NB4 (cell line): ENCODE results near the gene ERI2.
A peak's percentile ranks its signal among the peaks of the same experiment; 100 is the strongest.

ENCODE experiments used
- DNase-seq: peaks from one replicate; pipeline ENCODE4 v3.0.0; 2010; ENCODE audit warnings: low read depth
- H3K4me3 ChIP-seq: one replicate; pipeline ENCODE4 v1.5.1; 2011; ENCODE audit warnings: mild to moderate bottlenecking, low read depth, low read length, moderate library complexity
- CTCF ChIP-seq: IDR thresholded peaks from one replicate; pipeline ENCODE4 v1.5.1; 2012; ENCODE audit warnings: low read depth, low read length
- MAX ChIP-seq: IDR thresholded peaks from 2 replicates; pipeline ENCODE4 v1.6.1; 2011; ENCODE audit warnings: low read depth, low read length
- MYC ChIP-seq: IDR thresholded peaks from 2 replicates; pipeline ENCODE4 v1.6.1; 2011; ENCODE audit warnings: low read depth, low read length
- POLR2A ChIP-seq: IDR thresholded peaks from 2 replicates; pipeline ENCODE4 v1.6.1; 2011; ENCODE audit warnings: mild to moderate bottlenecking; ENCODE audit not compliant: insufficient read length; ENCODE audit errors: extremely low read depth

ERI2 gene

GRCh38 chr16:20849589-20850390, 43.5 kb upstream of the ERI2 start:
- TF ChIP-seq MYC (peak; percentile 28; the same call in 1 of the 2 replicates), POLR2A (no peak), CTCF (peak; percentile 97), MAX (no peak; the same call in 1 of the 2 replicates)
- peak; percentile 76 for DNase-seq
- H3K4me3 ChIP-seq = no peak overlapping the region

GRCh38 chr16:20847550-20847949, 41.3 kb upstream of the ERI2 start:
- DNase-seq = peak; percentile 30
- TF ChIP-seq POLR2A (no peak), MAX (no peak), CTCF (no peak), MYC (no peak)
- no peak overlapping the region for H3K4me3 ChIP-seq

- no peak for DNase-seq
- no peak overlapping the region for H3K4me3 ChIP-seq
- no peak for TF ChIP-seq POLR2A
- no peak for TF ChIP-seq MAX
- TF ChIP-seq CTCF = no peak
- no peak for TF ChIP-seq MYC
These were observed 40.3 kb upstream of the ERI2 start for GRCh38 chr16:20846551-20846950.

- DNase-seq = no peak
- TF ChIP-seq MAX (no peak), MYC (no peak), CTCF (no peak), POLR2A (no peak)
- no peak overlapping the region for H3K4me3 ChIP-seq
These were observed 39.8 kb upstream of the ERI2 start for GRCh38 chr16:20846030-20846429.

- no peak for TF ChIP-seq MAX
- TF ChIP-seq MYC = no peak
- no peak for TF ChIP-seq CTCF
- no peak for TF ChIP-seq POLR2A
- no peak overlapping the region for H3K4me3 ChIP-seq
- DNase-seq = no peak
These were observed 38.3 kb upstream of the ERI2 start for GRCh38 chr16:20844588-20844987.

- TF ChIP-seq CTCF = no peak
- TF ChIP-seq MYC = no peak
- no peak for TF ChIP-seq MAX
- no peak for TF ChIP-seq POLR2A
- no peak overlapping the region for H3K4me3 ChIP-seq
- no peak for DNase-seq
These were observed 37.8 kb upstream of the ERI2 start for GRCh38 chr16:20844054-20844453.
